ENCODE data around the gene APOBEC3H.

APOBEC3H gene

DNA sequence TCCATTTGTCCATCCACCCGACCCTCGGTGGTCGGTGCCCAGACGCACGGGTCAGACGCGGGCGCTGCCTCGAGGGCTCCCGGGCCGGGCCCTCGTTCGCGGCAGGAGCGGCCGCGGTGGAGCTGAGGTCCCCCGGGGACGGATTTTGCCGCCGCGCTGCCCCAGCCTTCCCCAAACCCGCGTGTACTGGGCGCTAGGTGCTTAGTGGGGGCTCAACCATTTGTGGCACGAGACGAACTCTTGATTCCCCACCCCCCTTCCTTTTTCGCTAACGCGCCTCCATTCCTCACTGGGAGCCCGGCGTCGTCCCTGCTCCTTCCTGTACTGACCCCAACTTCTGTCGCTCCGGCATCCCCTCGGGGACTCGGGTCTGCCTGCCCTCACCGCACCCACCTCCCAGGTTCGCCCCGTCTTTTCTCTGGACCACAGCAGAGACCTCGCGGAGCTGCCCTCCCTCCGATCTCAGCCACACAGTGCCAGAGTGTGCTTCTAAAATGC is 56.2 kb downstream of the APOBEC3H start:
- no peak for DNase-seq (ENCODE audit: low read depth in 2 of 2, low spot score in 1 of 2)
